ENCODE data around the gene LGALS7B. TPM values are rescaled to one million over a fixed set of nuclear protein-coding genes. Genes with fewer than 3 reads are reported as not detected.

Gene LGALS7B
- total and polyA plus RNA-seq, 10 of the 15 experiments (the other 5 are each of a cell fraction or from before 2014, with no cell fraction given): not detected

- H3K27me3 ChIP-seq (replicated peaks in 1 of 2; ENCODE audit: control insufficient read depth in 2 of 2, insufficient read depth in 2 of 2, low read length in 1 of 2): no peaks in the 10 kb centered on the region
- H3K9ac ChIP-seq (ENCODE audit: control insufficient read depth, insufficient read depth, low read length): no peak overlapping the region
- 90% methylated on average over 2 of the region's 2 CpGs for WGBS (ENCODE audit: insufficient coverage, insufficient replicate concordance, low lambda C conversion rate, missing lambda C conversion rate)
- BruUV-seq (replicated peaks): no TSS peak
- no peaks in the 10 kb centered on the region for H4K20me1 ChIP-seq (ENCODE audit: control insufficient read depth, insufficient read depth)
- H3K9me3 ChIP-seq (replicated peaks; ENCODE audit: control insufficient read depth, insufficient read depth, low read length): no peaks in the 10 kb centered on the region
- DNase-seq (ENCODE audit: low read depth, low spot score) (no peak), FAIRE-seq (no peak), ATAC-seq (no peak)
- SMC1A ChIA-PET (ENCODE audit: uncharacterized antibody, unreplicated experiment): interaction anchor here (0.6 kb wide), 1 partner anchor 136 kb away, joined by 3 read pairs; no protein-coding TSS in a partner anchor
- no peak overlapping the region for H3K4me2 ChIP-seq (ENCODE audit: control insufficient read depth, insufficient read depth)
- intact Hi-C loops (cut with micrococcal nuclease; ENCODE audit: unreplicated experiment): no loop called here
- no peaks in the 10 kb centered on the region for H3K4me1 ChIP-seq (ENCODE audit: control insufficient read depth, insufficient read depth, low read length)
- POLR2A ChIA-PET: interaction anchor here (0.7 kb wide), 3 partner anchors 121 to 720 kb away, joined by 4 to 6 read pairs (median 4); no protein-coding TSS in a partner anchor
- no peak overlapping the region for H3K27ac ChIP-seq (ENCODE audit: control insufficient read depth, insufficient read depth)
- no peak overlapping the region for H2AFZ ChIP-seq (ENCODE audit: control insufficient read depth, low read depth, low read length)
- no peaks in the 10 kb centered on the region for H3K79me2 ChIP-seq (ENCODE audit: control insufficient read depth, insufficient read depth, low read length)
- in situ Hi-C loops (cut with MboI): no loop called here
- RAD21 ChIA-PET (ENCODE audit: unreplicated experiment): no interaction called here
- TF ChIP-seq POLR2AphosphoS2 (IDR thresholded peaks at IDR 0.05; ENCODE audit: low read depth, low read length) (no peak), KLF5 (IDR thresholded peaks at IDR 0.05; ENCODE audit: partially characterized antibody) (no peak), POU2F2 (IDR thresholded peaks at IDR 0.05; ENCODE audit: borderline replicate concordance, low read depth, low read length) (no peak), MEF2B (IDR thresholded peaks at IDR 0.05; ENCODE audit: partially characterized antibody, poor library complexity, severe bottlenecking) (no peak), LARP7 (IDR thresholded peaks at IDR 0.05) (no peak)
- no peaks in the 10 kb centered on the region for H3K36me3 ChIP-seq (ENCODE audit: control insufficient read depth in 2 of 2, insufficient read depth in 2 of 2, low read length in 1 of 2)
- CTCF ChIA-PET: no interaction called here
- H3K4me3 ChIP-seq: no peak overlapping the region
Observed at GRCh38 chr19:38765214-38765613, 23.8 kb upstream of the LGALS7B start.

GRCh38 chr19:38766276-38767047, 22.5 kb upstream of the LGALS7B start:
- in situ Hi-C loops (cut with MboI) (no loop called here), intact Hi-C loops (cut with micrococcal nuclease; ENCODE audit: unreplicated experiment) (no loop called here)
- H3K36me3 ChIP-seq (ENCODE audit: control insufficient read depth in 2 of 2, insufficient read depth in 2 of 2, low read length in 1 of 2): no peaks in the 10 kb centered on the region
- CTCF ChIA-PET: no interaction called here
- no peak for FAIRE-seq
- RAD21 ChIA-PET (ENCODE audit: unreplicated experiment): no interaction called here
- no peak overlapping the region for H3K9ac ChIP-seq (ENCODE audit: control insufficient read depth, insufficient read depth, low read length)
- H3K27me3 ChIP-seq (replicated peaks in 1 of 2; ENCODE audit: control insufficient read depth in 2 of 2, insufficient read depth in 2 of 2, low read length in 1 of 2): no peaks in the 10 kb centered on the region
- DNase-seq (ENCODE audit: low read depth, low spot score): no peak
- no peak overlapping the region for H2AFZ ChIP-seq (ENCODE audit: control insufficient read depth, low read depth, low read length)
- H3K27ac ChIP-seq (ENCODE audit: control insufficient read depth, insufficient read depth): no peak overlapping the region
- H3K79me2 ChIP-seq (ENCODE audit: control insufficient read depth, insufficient read depth, low read length): no peaks in the 10 kb centered on the region
- H4K20me1 ChIP-seq (ENCODE audit: control insufficient read depth, insufficient read depth): no peaks in the 10 kb centered on the region
- no peak overlapping the region for H3K4me3 ChIP-seq
- POLR2A ChIA-PET: interaction anchor here (0.6 kb wide), 1 partner anchor 63 kb away, joined by 4 read pairs; no protein-coding TSS in a partner anchor
- H3K4me2 ChIP-seq (ENCODE audit: control insufficient read depth, insufficient read depth): no peak overlapping the region
- no peaks in the 10 kb centered on the region for H3K9me3 ChIP-seq (replicated peaks; ENCODE audit: control insufficient read depth, insufficient read depth, low read length)
- no TSS peak for BruUV-seq (replicated peaks)
- H3K4me1 ChIP-seq (ENCODE audit: control insufficient read depth, insufficient read depth, low read length): no peaks in the 10 kb centered on the region
- WGBS (ENCODE audit: insufficient coverage, insufficient replicate concordance, low lambda C conversion rate, missing lambda C conversion rate): 60% methylated on average over 10 of the region's 10 CpGs
- SMC1A ChIA-PET (ENCODE audit: uncharacterized antibody, unreplicated experiment): no interaction called here
- ATAC-seq: no peak
- TF ChIP-seq WRNIP1 (IDR thresholded peaks at IDR 0.05; ENCODE audit: borderline replicate concordance, low read depth, low read length) (no peak), IRF5 (IDR thresholded peaks at IDR 0.05; ENCODE audit: borderline replicate concordance) (no peak), CEBPZ (IDR thresholded peaks at IDR 0.05; ENCODE audit: low read depth, low read length) (no peak)

Measured in GM12878 (cell line).